Thoracic aorta (tissue), 2 donors: ENCODE data around the gene PHF21A. TPM values are rescaled to one million over a fixed set of nuclear protein-coding genes. Genes with fewer than 3 reads are reported as not detected.
"Not testable (repeated sequence)": the region's sequence is repeated elsewhere in the genome, so short reads cannot be mapped to it uniquely, and the experiment has no call there.

ENCODE experiments used
- ATAC-seq: fragments of 150-250 bp; one replicate; pipeline ENCODE4 v1.8.0; 2017; ENCODE audit warnings: low read depth; ENCODE audit not compliant: insufficient number of reproducible peaks, low FRiP score
- DNase-seq: peaks from one replicate; pipeline ENCODE4 v3.0.0-alpha.2; 2020; ENCODE audit warnings: low spot score
- H3K27ac ChIP-seq, 2 donors: fragments of 200-600 bp; sonication (generic); 1 replicate in 1 of 2; 2 replicates in 1 of 2; pipeline ENCODE4 v1.5.1; 2016; ENCODE audit warnings: mild to moderate bottlenecking in 2 of 2, moderate library complexity in 2 of 2
- H3K27me3 ChIP-seq: fragments of 200-600 bp; sonication (generic); replicated peaks from 2 replicates; pipeline ENCODE4 v1.6.0; 2016; ENCODE audit warnings: mild to moderate bottlenecking; ENCODE audit not compliant: insufficient read depth
- H3K36me3 ChIP-seq: fragments of 200-600 bp; sonication (generic); one replicate; pipeline ENCODE4 v1.5.1; 2016
- H3K4me1 ChIP-seq, 2 donors: fragments of 200-600 bp; sonication (generic); 1 replicate in 1 of 2; 2 replicates in 1 of 2; pipeline versions ENCODE4 v1.5.1 to v1.6.0; 2016; ENCODE audit warnings: low read depth in 2 of 2, mild to moderate bottlenecking in 1 of 2; ENCODE audit not compliant: control insufficient read depth in 1 of 2
- H3K4me3 ChIP-seq: fragments of 200-600 bp; sonication (generic); 2 replicates; pipeline ENCODE4 v1.5.1; 2016; ENCODE audit warnings: mild to moderate bottlenecking
- H3K9me3 ChIP-seq: fragments of 200-600 bp; sonication (generic); 2 replicates; pipeline ENCODE4 v1.5.1; 2016
- total RNA-seq, 2 donors: library from RNA; depleted of rRNA; stranded (reverse); fragments of >200 nt; gene quantifications; one replicate each; pipeline versions ENCODE4 v1.1.0 to v1.2.3, GENCODE V29; 2016
- TF ChIP-seq, protein P1 (sequence below): fragments of 200-600 bp; sonication (generic); IDR thresholded peaks from one replicate; pipeline ENCODE4 v1.5.1; 2019; ENCODE audit warnings: antibody characterized with exemption

Gene PHF21A
- total RNA-seq, 2 donors from 2014 or later = 62.3 to 104 TPM

GRCh38 chr11:45906096-45906682, 215.1 kb downstream of the PHF21A start:
- ATAC-seq = no peak
- no peak for DNase-seq
- TF ChIP-seq, protein P1, sequence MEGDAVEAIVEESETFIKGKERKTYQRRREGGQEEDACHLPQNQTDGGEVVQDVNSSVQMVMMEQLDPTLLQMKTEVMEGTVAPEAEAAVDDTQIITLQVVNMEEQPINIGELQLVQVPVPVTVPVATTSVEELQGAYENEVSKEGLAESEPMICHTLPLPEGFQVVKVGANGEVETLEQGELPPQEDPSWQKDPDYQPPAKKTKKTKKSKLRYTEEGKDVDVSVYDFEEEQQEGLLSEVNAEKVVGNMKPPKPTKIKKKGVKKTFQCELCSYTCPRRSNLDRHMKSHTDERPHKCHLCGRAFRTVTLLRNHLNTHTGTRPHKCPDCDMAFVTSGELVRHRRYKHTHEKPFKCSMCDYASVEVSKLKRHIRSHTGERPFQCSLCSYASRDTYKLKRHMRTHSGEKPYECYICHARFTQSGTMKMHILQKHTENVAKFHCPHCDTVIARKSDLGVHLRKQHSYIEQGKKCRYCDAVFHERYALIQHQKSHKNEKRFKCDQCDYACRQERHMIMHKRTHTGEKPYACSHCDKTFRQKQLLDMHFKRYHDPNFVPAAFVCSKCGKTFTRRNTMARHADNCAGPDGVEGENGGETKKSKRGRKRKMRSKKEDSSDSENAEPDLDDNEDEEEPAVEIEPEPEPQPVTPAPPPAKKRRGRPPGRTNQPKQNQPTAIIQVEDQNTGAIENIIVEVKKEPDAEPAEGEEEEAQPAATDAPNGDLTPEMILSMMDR = no peak
- no peaks in the 10 kb centered on the region for H3K27me3 ChIP-seq
- no peaks in the 10 kb centered on the region for H3K9me3 ChIP-seq
- H3K4me3 ChIP-seq = no peak overlapping the region
- H3K4me1 ChIP-seq = peaks cover 0 to 4% of the 10 kb centered on the region in 2 donors
- H3K27ac ChIP-seq = no peak overlapping the region
- H3K36me3 ChIP-seq = peaks cover 7% of the 10 kb centered on the region

DNA sequence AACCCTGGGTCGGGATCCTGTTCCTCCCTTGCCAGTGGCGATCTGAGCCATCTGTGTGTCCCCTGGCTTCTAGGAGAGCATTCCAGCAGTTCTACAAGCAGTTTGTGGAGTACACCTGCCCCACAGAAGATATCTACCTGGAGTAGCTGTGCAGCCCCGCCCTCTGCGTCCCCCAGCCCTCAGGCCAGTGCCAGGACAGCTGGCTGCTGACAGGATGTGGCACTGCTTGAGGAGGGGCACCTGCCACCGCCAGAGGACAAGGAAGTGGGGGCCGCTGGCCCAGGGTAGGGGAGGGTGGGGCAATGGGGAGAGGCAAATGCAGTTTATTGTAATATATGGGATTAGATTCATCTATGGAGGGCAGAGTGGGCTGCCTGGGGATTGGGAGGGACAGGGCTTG, 215.7 kb downstream of the PHF21A start:
- H3K36me3 ChIP-seq = not testable (repeated sequence)

DNA sequence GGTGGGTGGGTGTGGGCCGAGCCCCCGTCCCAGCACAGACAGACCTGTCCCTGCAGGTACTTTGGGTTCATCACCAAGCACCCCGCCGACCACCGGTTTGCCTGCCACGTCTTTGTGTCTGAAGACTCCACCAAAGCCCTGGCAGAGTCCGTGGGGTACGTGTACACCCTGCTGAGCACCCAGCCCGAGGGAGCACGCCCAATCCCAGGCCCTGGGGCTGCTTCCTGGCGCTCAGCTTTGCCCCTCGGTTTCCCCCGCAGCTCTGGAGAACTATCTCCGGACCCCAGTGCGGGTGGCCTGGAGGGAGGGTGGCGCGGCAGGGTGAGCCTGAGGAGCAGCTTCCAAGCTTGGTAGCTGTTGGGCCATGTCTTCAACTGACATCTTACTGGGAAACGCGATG, 216.2 kb downstream of the PHF21A start:
- Histone ChIP-seq H3K27ac (no peak overlapping the region), H3K27me3 (no peaks in the 10 kb centered on the region), H3K9me3 (no peaks in the 10 kb centered on the region), H3K4me1 (peaks cover 4 to 13% of the 10 kb centered on the region in 2 donors), H3K4me3 (no peak overlapping the region), H3K36me3 (no peaks in the 10 kb centered on the region)
- TF ChIP-seq, protein P1 = no peak
- ATAC-seq (no peak), DNase-seq (no peak)

More for the DNA sequence above, 215.7 kb downstream of the PHF21A start:
- not testable (repeated sequence) for H3K4me3 ChIP-seq, H3K27ac ChIP-seq, H3K27me3 ChIP-seq, ATAC-seq, DNase-seq, H3K9me3 ChIP-seq
- peaks cover under 1 to 10% of the 10 kb centered on the region in 2 donors for H3K4me1 ChIP-seq

GRCh38 chr11:45904309-45904915, 216.8 kb downstream of the PHF21A start:
- H3K27ac ChIP-seq = no peak overlapping the region
- no peak overlapping the region for H3K4me3 ChIP-seq
- ATAC-seq (no peak), DNase-seq (no peak)
- TF ChIP-seq, protein P1 = no peak
- H3K9me3 ChIP-seq = no peaks in the 10 kb centered on the region
- peaks cover 6 to 15% of the 10 kb centered on the region in 2 donors for H3K4me1 ChIP-seq
- no peaks in the 10 kb centered on the region for H3K27me3 ChIP-seq
- H3K36me3 ChIP-seq = no peaks in the 10 kb centered on the region

DNA sequence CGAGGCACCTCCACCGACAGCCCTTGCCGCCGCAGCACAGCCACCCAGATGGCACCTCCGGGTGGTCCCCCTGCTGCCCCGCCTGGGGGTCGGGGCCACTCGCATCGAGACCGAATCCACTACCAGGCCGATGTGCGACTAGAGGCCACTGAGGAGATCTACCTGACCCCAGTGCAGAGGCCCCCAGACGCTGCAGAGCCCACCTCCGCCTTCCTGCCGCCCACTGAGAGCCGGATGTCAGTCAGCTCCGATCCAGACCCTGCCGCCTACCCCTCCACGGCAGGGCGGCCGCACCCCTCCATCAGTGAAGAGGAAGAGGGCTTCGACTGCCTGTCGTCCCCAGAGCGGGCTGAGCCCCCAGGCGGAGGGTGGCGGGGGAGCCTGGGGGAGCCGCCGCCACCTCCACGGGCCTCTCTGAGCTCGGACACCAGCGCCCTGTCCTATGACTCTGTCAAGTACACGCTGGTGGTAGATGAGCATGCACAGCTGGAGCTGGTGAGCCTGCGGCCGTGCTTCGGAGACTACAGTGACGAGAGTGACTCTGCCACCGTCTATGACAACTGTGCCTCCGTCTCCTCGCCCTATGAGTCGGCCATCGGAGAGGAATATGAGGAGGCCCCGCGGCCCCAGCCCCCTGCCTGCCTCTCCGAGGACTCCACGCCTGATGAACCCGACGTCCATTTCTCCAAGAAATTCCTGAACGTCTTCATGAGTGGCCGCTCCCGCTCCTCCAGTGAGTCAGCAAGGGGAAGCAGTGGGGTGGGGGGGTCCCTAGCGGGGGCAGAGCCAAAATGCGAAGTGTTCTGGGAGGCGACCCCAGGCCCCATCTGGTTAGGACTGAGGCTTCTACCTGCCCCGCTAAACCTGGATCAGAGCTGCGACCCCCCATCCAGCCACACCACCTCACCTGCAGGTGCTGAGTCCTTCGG, 218.5 kb downstream of the PHF21A start:
- ATAC-seq = no peak
- Histone ChIP-seq H3K4me1 (peaks cover 10 to 22% of the 10 kb centered on the region in 2 donors), H3K9me3 (no peaks in the 10 kb centered on the region), H3K36me3 (no peaks in the 10 kb centered on the region), H3K4me3 (no peak overlapping the region), H3K27ac (no peak overlapping the region), H3K27me3 (no peaks in the 10 kb centered on the region)
- TF ChIP-seq, protein P1 = no peak
- DNase-seq = no peak
